IPS-18c (cell line): ENCODE results near the gene RNF144B.
"Not testable (repeated sequence)": the region's sequence is repeated elsewhere in the genome, so short reads cannot be mapped to it uniquely, and the experiment has no call there.

Experiments used
- H3K4me3 ChIP-seq: 2 replicates; pipeline ENCODE4 v1.7.0; 2013; ENCODE audit warnings: low read depth, mild to moderate bottlenecking, low read length, moderate library complexity; ENCODE audit not compliant: insufficient read depth
- H3K9me3 ChIP-seq: one replicate; pipeline ENCODE4 v1.6.1; 2013; ENCODE audit warnings: mild to moderate bottlenecking, low read length, moderate library complexity; ENCODE audit not compliant: control insufficient read depth, insufficient read depth

RNF144B gene

GRCh38 chr6:18395177-18395855 is 8.2 kb downstream of the RNF144B start:
- Histone ChIP-seq H3K4me3 (no peak overlapping the region), H3K9me3 (no peaks in the 10 kb centered on the region)

- Histone ChIP-seq H3K4me3 (no peak overlapping the region), H3K9me3 (no peaks in the 10 kb centered on the region)
Observed at GRCh38 chr6:18395856-18396197, 8.7 kb downstream of the RNF144B start.

GRCh38 chr6:18397701-18398100 is 10.6 kb downstream of the RNF144B start:
- H3K9me3 ChIP-seq = no peaks in the 10 kb centered on the region
- H3K4me3 ChIP-seq = no peak overlapping the region

- not testable (repeated sequence) for H3K4me3 ChIP-seq, H3K9me3 ChIP-seq
Observed at GRCh38 chr6:18398225-18398624, 11.1 kb downstream of the RNF144B start.

DNA sequence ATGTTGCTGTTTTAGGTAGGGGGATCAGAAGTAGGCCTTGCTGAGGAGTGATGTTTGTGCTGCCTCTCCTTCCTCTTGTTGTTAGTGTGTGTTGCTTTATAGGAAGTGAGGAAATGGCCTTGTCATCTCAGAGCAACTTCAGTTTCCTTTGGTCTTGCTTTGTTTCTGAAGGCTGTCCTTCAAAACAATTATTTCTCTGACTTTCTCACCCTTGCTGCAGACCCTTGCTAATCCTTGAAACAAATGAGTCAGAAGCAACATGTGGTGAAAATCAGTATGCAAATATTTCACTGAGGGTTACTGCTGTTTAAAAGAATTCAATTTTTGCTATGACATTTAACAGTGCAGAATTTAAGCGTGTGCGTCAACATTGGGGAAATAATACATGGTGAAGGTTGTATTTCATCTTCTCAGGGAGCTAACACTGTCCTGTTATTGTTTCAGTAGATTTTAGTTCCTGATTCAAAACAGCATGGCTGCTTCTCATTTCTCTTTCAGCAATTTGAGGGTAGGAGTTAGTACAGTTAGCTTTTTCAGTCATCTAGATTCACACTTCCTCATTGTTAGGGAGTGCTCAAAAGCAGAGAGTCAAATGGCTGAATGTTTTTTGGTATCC is 13.8 kb downstream of the RNF144B start:
- H3K4me3 ChIP-seq = no peak overlapping the region
- no peaks in the 10 kb centered on the region for H3K9me3 ChIP-seq

GRCh38 chr6:18404965-18405364 is 17.8 kb downstream of the RNF144B start:
- H3K4me3 ChIP-seq, H3K9me3 ChIP-seq: not testable (repeated sequence)

GRCh38 chr6:18405477-18406293 is 18.5 kb downstream of the RNF144B start:
- H3K9me3 ChIP-seq = no peaks in the 10 kb centered on the region
- no peak overlapping the region for H3K4me3 ChIP-seq

DNA sequence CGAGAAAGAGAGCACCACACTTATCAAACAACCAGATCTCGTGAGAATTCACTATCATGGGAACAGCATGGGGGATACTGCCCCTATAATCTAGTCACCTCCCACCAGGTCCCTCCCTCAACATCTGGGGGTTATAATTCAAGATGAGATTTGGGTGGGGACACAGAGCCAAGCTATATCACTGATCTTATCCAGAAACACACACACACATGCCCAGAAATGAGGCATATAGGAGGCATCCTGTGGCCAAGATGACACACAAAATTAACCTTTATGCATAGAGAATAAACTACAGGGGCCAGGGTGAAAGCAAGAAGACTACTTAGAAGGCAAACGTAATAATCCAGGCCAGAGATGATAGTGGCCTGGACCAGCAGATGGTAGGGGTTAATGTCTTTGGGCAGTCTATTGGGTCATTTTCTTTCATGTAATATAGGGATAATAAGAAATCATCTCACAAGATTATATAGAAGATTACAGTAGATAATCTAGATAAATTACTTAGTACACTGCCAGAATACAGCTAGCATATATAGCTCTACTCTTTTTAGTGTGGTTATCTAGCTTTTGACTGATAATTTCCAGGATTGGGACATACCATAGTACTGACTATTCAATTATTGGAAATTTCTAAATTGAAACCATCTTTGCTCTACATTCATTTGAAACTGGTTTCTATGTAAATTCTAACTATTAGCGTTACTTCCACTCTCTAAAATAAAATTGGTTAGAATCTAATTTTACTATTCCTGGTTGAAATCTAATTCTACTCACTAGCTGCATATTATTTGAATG is 20.0 kb downstream of the RNF144B start:
- no peaks in the 10 kb centered on the region for H3K9me3 ChIP-seq
- no peak overlapping the region for H3K4me3 ChIP-seq

DNA sequence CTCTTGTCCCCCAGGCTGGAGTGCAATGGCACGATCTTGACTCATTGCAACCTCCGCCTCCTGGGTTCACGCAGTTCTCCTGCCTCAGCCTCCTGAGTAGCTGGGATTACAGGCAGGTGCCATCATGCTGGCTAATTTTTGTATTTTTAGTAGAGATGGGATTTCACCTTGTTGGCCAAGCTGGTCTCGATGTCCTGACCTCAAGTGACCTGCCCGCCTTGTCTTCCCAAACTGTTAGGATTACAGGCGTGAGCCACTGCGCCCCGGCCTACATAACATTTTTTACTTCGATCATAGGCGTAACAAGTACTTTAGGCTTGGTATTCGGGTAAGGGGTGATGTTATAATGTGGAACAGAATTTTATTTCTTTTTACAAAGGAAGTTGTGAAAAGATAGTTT is 22.5 kb downstream of the RNF144B start:
- H3K9me3 ChIP-seq, H3K4me3 ChIP-seq: not testable (repeated sequence)

- Histone ChIP-seq H3K9me3 (no peaks in the 10 kb centered on the region), H3K4me3 (no peak overlapping the region)
Observed at GRCh38 chr6:18410412-18410811, 23.3 kb downstream of the RNF144B start.

DNA sequence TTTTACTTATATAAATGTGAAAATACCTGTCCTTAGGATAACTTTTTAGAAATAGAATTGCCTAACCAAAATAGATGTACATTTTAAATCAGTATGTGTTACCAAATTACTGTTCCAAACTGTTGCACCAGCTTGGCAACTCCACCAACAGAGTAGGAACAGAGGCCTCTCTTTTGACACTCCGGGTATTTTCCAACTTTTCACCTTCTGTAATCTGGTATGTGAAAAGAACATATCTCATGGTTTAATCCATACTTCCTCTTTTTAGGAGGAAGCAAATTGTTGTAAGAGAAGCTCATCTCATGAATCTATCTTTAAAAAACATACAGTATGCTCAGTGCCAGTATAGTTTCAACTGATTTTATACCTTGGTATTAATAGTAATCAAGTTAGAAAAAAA is 24.9 kb downstream of the RNF144B start:
- Histone ChIP-seq H3K9me3 (no peaks in the 10 kb centered on the region), H3K4me3 (no peak overlapping the region)

DNA sequence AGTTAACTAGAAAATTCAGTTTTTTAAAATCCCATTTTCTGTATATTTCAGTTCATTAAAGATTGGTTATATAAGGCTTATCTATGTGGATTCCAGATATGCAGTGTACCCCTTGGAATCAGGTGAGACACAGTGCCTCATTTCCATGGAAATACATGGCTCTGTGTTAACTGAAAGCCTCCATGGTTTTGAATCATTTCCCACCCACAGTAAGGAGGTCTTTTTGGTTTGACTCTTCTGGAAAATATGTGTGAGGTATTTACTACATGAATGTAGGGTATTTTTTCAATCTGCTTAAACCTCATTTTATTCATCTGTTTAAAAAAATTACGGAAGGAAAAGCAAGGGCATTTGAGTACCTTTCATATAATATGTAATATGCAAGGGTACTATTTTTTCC is 25.5 kb downstream of the RNF144B start:
- Histone ChIP-seq H3K9me3 (no peaks in the 10 kb centered on the region), H3K4me3 (no peak overlapping the region)

- no peaks in the 10 kb centered on the region for H3K9me3 ChIP-seq
- no peak overlapping the region for H3K4me3 ChIP-seq
Observed at GRCh38 chr6:18413381-18413780, 26.2 kb downstream of the RNF144B start.

GRCh38 chr6:18414116-18414515 is 27.0 kb downstream of the RNF144B start:
- H3K9me3 ChIP-seq = no peaks in the 10 kb centered on the region
- H3K4me3 ChIP-seq = no peak overlapping the region

DNA sequence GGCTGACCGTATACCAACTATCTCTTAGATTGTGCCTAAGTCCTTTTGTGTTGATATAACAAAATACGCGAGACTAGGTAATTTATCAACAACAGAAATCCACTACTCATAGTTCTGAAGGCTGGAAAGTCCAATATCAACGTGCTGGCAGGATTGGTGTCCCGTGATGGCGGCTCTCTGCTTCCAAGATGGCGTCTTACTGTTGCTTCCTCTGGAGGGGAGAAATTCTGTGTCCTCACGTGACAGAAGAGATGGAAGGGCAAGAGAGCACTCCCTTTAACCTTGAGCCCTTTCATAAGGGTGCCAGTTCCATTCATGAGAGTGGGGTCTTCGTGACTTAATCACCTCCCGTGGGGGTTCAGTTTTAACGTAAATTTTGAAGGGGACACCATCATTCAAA is 28.1 kb downstream of the RNF144B start:
- Histone ChIP-seq H3K4me3 (no peak overlapping the region), H3K9me3 (no peaks in the 10 kb centered on the region)

- H3K9me3 ChIP-seq = no peaks in the 10 kb centered on the region
- H3K4me3 ChIP-seq = no peak overlapping the region
Observed at GRCh38 chr6:18415671-18416340, 28.7 kb downstream of the RNF144B start.

DNA sequence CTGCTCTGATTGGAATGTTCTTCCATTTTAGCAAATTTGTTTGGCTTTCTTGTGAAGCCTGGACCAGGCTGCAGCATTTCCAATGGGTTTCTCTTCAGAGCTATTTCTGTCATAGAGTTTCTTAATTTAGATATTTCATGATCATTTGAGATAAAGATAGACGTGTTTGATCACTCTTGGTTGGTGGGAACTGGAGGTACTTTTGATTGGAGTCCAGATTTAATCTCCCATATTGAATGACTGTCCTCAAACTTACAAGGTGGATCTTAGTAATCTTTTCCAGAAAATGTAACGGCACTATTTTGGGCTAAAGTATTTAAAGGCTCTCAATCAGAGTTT is 29.2 kb downstream of the RNF144B start:
- H3K4me3 ChIP-seq = no peak overlapping the region
- H3K9me3 ChIP-seq = no peaks in the 10 kb centered on the region
